Measurements from ENCODE around the gene INTS11.
"Not testable (repeated sequence)": the region's sequence is repeated elsewhere in the genome, so short reads cannot be mapped to it uniquely, and the experiment has no call there.

Gene INTS11

DNA sequence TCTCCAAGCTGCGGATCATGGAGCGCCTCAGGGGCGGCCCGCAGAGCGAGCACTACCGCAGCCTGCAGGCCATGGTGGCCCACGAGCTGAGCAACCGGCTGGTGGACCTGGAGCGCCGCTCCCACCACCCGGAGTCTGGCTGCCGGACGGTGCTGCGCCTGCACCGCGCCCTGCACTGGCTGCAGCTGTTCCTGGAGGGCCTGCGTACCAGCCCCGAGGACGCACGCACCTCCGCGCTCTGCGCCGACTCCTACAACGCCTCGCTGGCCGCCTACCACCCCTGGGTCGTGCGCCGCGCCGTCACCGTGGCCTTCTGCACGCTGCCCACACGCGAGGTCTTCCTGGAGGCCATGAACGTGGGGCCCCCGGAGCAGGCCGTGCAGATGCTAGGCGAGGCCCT, 2.8 kb upstream of the INTS11 start:
- DNase-seq = no peak

DNA sequence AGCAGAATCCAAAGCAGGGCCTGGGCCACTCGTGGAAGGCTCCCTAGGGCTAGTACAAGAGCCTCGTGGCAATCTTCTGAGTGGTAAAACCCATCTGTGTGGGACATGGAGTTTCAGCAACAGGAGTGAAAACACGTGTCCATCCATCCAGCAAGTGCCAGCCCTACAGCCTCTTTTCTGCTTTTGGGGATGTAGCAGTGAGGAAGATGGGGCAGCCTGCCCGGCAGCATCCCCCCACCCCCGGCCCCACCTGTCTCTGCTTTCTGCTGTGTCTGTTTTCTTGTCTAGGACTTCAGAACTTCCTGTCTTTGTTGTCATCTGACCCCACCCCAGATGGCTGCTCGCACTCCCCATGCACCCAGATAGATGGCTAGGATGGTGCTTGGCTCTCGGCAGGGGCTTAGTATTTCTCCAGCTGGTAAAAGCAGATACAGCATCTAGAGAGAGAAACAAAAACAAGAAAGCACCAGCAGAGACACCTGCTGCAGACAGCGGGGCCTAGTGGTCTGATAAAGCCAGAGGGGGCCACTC, 1.7 kb upstream of the INTS11 start:
- DNase-seq = no peak

GRCh38 chr1:1325288-1326074, 1.0 kb upstream of the INTS11 start:
- no peak for DNase-seq

GRCh38 chr1:1324084-1324523, 356 bp downstream of the INTS11 start:
- DNase-seq = no peak

DNA sequence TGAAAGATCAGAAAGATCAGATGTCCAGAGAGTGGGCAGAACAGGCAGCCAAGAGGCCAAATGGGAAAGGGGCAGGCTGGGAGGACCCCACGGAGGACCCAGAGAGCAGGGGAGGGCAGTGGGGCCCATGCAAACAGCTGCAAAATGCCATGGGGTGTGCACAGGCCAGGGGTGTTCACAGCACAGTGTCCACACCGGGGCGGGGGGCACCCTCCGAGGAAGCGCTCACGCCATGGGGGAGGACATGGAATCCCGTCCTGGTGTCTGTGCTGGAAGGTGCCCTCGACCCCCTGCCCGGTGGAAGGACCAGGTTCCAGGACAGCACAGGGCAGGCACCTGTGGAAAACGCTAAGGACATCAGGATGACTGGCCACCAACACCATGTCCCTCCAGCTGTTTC, 1.5 kb downstream of the INTS11 start:
- DNase-seq = no peak

- DNase-seq = no peak
Observed at GRCh38 chr1:1322418-1322817, 2.0 kb downstream of the INTS11 start.

DNA sequence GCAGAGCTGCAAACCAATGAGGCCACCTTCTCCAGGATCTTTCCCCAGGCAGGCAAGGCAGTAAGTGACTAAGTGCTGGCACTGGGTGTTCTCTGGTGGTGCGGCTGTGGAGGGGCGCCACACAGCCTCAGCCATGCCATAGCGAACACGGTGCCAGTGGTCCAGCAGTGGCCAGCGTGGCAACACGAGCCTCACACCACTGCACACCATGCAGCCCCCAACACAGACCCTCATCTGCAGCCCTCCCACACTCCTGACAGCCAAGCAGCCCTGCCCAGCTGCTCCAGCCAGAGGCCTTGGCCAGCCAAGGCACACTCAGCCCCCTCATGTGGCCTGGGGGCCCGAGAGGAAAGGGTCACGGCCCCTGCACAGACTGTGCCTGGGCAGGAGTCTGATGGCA, 3.0 kb downstream of the INTS11 start:
- DNase-seq = no peak

DNA sequence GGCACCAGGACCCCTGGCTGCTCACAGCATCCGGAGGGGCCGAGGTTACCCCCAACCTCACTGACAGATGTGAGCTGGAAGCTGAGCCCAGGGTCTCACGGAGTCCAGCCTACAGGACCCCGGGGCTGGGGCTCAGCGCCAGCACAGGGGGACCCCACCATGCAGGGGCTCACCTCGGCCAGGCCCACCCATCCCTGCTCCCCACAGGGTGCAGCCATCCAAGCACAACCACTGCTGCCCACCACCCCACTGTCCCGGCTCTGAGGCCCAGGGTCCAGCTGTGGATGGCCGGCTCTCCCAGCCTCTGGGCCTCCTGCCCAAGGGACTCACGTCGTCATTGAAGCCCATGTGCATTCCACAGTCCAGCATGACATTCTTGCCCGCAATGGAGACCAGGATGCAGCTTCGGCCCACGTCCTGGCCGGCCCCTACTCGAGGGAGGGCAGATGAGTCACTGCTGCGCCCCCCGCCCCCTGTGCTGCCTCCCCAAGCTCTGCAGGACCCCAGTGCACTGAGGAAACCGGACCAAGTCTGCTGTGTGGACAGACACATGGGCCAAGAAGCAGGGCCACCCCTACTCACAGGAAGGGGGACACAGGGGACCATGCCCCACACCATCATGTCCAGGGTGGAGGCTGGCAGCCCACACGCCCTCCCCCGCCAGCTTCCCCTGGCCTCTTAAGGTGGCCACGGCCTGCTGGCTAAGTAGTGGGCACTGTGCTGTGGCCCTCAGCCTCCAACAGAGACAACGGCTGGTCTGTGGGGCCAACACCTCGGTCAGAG, 3.6 kb downstream of the INTS11 start:
- DNase-seq = no peak

GRCh38 chr1:1319646-1319941, 4.9 kb downstream of the INTS11 start:
- DNase-seq = no peak

DNA sequence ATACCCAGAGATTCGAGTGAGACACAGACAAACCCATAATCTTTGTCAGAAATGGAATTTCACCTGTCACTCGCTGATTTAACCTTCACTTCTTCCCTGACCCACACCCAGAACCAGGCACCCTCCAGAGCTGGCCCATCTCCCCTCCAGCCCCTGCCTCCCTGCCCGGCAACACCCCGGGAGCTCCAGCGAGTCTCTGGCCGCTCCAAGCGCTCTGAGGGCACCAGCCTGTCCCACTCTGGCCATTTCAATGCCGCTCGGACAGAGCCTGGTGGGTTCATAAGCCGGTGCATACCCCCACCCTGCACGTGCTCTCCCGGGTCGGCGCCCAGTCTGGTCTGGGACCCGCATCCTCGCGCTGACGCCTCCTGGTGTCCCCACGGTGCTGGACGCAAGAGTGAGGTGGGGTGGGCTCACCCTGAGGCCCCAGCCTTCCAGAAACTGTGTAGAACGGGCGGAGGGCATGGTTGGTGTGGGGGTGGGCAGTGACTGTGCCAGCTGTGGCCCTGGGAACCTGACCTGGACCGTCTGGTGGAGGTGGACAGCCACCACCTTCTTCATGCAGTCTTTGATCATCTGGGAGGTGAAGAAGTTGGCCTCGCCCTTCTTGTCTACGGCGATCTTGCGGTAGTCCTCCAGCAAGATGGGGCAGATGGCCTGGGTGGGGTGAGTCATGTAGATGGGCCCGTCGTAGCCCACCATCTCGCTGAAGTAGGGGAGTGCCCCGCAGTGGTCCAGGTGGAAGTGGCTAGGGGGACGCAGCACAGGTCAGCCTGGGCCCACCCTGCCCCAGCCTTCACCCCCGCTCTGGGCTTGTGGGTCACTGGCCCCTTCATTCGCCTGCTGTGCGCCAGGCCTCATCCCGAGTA, 5.4 kb downstream of the INTS11 start:
- DNase-seq = no peak

DNA sequence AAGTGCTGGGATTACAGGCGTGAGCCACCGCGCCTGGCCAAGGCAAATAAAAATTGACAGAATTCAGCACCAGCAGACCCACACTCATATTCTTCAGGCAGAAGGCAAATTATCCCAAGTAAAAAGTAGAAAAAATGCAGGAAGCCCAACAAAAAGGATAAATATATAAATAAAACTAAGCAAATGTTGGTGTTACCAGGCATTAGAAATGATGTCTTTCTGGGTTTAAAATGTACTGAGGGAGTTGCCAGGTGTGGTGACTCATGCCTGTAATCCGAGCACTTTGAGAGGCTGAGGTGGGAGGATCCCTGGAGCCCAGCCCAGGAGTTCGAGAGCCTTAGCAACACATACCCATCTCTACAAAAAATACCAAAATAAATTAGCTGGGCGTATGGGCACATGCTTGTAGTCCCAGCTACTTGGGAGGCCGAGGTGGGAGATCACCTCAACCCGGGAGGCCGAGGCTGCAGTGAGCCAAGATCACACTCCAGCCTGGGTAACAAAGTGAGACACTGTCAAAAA, 6.3 kb downstream of the INTS11 start:
- DNase-seq = peak in 1 of 2 experiments; percentile 9

GRCh38 chr1:1317420-1317819, 7.0 kb downstream of the INTS11 start:
- DNase-seq = no peak

DNA sequence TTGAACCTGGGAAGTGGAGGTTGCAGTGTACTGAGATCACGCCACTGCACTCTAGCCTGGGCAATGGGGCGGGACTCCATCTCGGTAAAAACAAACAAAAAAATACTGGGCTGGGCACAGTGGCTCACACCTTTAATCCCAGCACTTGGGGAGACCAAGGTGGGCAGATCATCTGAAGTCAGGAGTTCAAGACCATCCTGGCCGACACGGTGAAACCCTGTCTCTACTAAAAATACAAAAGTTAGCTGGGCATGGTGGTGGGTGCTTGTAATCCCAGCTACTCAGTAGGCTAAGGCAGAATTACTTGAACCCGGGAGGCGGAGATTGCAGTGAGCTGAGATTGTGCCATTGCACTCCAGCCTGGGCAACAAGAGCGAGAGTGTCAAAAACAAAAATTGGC, 8.3 kb downstream of the INTS11 start:
- DNase-seq = not testable (repeated sequence)

- DNase-seq = no peak
Observed at GRCh38 chr1:1315435-1315954, 9.0 kb downstream of the INTS11 start.

DNA sequence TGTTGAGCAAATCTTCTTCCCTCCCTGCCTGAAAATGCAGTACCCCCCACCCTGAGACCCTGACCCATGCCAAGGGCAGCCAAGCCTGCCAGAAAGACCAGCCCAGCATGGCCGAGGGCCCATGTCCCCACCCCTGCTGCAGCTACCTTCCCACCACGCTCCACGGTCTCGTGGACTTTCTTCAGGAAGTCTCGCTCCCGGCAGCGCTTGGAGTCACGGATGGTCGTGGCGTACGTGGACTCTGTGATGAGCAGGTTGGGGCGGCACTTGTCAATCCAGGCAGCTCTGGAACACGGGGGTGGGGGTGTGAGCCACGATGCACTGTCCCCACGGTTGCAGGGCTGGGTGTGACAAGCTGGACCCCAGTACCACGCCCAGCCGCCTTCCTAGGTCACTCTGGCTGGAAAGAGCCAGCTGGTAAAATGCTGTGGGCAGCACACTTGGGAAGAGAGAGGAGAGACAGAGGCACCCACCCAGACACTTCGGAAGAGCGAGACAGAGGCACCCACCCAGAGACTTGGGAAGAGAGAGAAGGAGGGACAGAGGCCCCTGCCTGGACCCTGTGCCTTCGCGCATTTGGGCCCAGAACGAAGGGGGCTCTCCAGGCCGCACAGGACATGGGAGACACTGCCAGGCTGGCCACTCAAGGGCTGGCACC, 9.7 kb downstream of the INTS11 start:
- no peak for DNase-seq

GRCh38 chr1:1314237-1314586, 10.2 kb downstream of the INTS11 start:
- no peak for DNase-seq

GRCh38 chr1:1313500-1314236, 10.8 kb downstream of the INTS11 start:
- no peak for DNase-seq

DNA sequence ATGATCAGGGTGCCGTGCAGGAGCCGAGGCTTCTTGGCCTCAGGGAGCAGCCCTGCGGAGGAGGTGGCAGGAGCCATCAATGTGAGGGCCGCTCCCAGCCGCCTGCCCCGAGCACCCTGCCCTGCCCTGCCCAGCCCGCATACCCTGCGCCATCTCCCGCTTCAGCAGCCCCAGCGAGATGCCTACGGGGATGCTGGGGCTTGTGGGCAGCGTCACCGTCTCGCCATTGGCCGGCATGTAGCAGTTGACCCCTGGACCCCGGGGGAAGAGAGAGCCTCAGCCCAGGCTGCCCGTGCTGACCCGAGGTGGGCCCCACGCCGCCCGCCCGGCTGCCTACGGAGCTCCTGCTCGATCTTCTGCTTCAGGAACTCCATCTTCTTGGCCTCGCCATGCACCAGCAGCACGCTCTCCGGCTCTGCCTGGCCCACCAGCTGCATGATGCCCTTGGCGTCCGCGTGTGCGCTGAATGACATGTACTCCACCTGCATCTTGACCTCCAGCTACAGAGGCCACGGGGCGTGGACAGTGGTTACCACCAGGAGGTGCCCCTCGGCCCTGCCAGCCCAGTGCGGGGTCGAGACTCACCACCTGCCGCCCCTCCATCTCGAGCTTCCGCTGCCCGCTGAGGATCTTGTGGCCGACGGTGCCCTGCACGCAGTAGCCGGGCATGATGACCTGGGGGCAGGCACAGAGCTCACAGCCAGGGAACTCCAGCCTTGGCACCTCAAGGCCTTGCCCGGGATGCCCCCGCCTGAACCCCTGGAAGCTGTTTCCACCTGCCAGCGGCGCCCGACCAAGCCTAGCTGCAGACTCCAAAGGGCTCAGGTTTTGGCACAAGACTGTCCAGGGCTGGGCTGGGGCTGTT, 11.8 kb downstream of the INTS11 start:
- DNase-seq = no peak

DNA sequence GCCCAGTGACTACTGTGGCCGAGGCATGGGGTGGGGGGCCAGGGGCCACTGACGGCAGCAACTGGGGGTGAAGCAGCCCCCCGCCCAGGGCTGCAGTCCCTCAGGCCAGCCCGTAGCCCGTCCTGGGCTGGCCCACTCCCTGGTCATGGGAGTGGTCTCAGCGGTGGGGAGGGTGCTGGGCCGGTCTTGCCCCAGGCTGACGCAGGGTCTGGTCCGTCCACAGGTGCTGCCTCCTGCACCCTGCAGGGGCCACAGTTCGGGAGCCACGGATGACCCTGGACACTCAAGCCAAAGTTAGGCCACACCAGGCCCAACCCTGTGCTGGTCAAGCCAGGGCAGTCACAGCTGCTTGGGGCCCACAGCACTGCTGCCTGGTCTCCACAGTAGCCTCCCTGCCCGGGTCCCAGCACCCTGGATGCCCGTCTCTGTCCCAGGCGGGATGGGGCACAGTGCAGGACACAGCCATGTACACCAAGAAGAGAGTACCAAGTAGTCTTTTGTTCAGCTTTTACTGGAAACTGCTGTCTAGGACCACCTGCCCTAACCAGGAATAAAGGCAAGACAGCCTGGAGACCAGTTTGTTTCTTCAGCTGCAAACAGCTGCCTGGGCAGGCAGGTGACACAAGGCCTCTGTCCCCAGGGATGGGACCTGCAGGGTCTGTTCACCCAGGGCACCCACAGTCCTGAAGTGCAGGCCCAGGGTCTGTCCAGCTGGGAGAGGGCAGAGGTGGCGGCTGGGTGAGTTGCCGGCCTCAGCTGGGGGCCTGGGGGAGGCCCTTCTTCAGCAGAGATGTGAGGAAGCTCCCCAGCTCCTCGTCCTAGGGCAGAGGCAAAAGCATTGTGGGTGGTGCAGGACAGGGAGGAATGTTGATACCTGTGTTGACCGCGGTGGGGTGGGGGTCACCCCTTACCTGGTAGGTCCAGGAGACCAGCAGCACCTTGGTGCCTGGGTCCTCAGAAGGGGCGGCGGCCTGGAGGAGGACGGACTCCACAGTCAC, 13.1 kb downstream of the INTS11 start:
- DNase-seq = no peak
